Measurements from ENCODE around the gene THAP12.

THAP12 gene

GRCh38 chr11:76347466-76347865, 33.5 kb downstream of the THAP12 start:
- H2BK120ac ChIP-seq (ENCODE audit: insufficient read depth, low read length, poor library complexity), result no peak overlapping the region
- no CpG with 5 or more reads among the region's 2 CpGs for WGBS (ENCODE audit: extremely low coverage, insufficient coverage, insufficient read length)
- DNase-seq, result no peak

DNA sequence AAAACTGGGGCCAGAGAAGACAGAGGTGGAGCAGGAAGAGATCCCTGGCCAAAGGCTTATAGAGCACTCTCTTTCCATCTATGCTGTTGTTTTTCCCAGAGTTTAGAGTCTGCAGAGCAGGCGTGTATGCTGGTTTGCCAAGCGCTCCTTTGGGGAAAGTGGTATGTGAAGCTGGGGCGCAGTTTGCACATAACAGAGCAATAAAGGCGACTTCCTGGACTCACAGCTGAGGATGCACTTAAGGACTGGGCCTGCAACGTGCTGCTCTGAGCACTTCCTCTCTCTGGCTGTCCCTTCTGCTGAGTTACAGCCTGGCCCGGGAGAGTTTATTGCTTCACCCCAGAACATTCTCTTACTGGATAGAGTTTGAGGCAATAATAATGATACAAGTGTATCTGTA, 41.7 kb downstream of the THAP12 start:
- Histone ChIP-seq H3K18ac (ENCODE audit: low read length) (no peak overlapping the region), H3K14ac (ENCODE audit: low read length) (no peak overlapping the region), H3K9ac (ENCODE audit: low read length) (no peak overlapping the region), H3K4me1 (ENCODE audit: control insufficient read depth in 1 of 2, insufficient read depth in 2 of 2, low read length in 2 of 2) (no peaks in the 10 kb centered on the region), H3K4ac (ENCODE audit: low read depth, low read length) (no peak overlapping the region), H2AFZ (ENCODE audit: insufficient read depth, low read length, poor library complexity) (no peak overlapping the region), H3K4me3 (ENCODE audit: low read depth, low read length) (no peak overlapping the region), H2BK5ac (ENCODE audit: low read depth, low read length, poor library complexity) (no peak overlapping the region), H2BK120ac (ENCODE audit: insufficient read depth, low read length, poor library complexity) (no peak overlapping the region), H3K9me3 (ENCODE audit: insufficient read depth, low read depth, low read length) (peaks cover 12% of the 10 kb centered on the region), H4K8ac (ENCODE audit: low read depth, low read length) (no peak overlapping the region), H3K23ac (ENCODE audit: low read length) (no peak overlapping the region), H2BK12ac (ENCODE audit: low read length) (no peak overlapping the region), H3K4me2 (ENCODE audit: low read length) (no peak overlapping the region), H3K36me3 (ENCODE audit: control insufficient read depth in 1 of 2, insufficient read depth in 2 of 2, low read length in 2 of 2) (no peaks in the 10 kb centered on the region), H3K27ac (ENCODE audit: low read depth, low read length) (no peak overlapping the region), H4K12ac (ENCODE audit: low read depth, low read length) (no peak overlapping the region), H3K79me1 (ENCODE audit: low read length) (no peaks in the 10 kb centered on the region), H4K91ac (ENCODE audit: low read depth, low read length) (no peak overlapping the region), H3K79me2 (ENCODE audit: control insufficient read depth, insufficient read depth, low read length, poor library complexity) (no peaks in the 10 kb centered on the region), H3K27me3 (ENCODE audit: insufficient read depth, low read length) (no peaks in the 10 kb centered on the region), H2AK5ac (ENCODE audit: low read length) (no peak overlapping the region)
- no peak for DNase-seq
- no CpG with 5 or more reads among the region's 6 CpGs for WGBS (ENCODE audit: extremely low coverage, insufficient coverage, insufficient read length)

More at GRCh38 chr11:76347466-76347865, 33.5 kb downstream of the THAP12 start:
- H4K91ac ChIP-seq (ENCODE audit: low read depth, low read length), result no peak overlapping the region
- no peak overlapping the region for H2AK5ac ChIP-seq (ENCODE audit: low read length)
- no peak overlapping the region for H2BK5ac ChIP-seq (ENCODE audit: low read depth, low read length, poor library complexity)
- H3K4me1 ChIP-seq (ENCODE audit: control insufficient read depth in 1 of 2, insufficient read depth in 2 of 2, low read length in 2 of 2), result no peaks in the 10 kb centered on the region
- peaks cover 0 to 2% of the 10 kb centered on the region in 2 experiments for H3K36me3 ChIP-seq (ENCODE audit: control insufficient read depth in 1 of 2, insufficient read depth in 2 of 2, low read length in 2 of 2)
- no peaks in the 10 kb centered on the region for H3K79me2 ChIP-seq (ENCODE audit: control insufficient read depth, insufficient read depth, low read length, poor library complexity)
- H3K27me3 ChIP-seq (ENCODE audit: insufficient read depth, low read length), result no peaks in the 10 kb centered on the region
- H4K8ac ChIP-seq (ENCODE audit: low read depth, low read length), result no peak overlapping the region
- H3K14ac ChIP-seq (ENCODE audit: low read length), result no peak overlapping the region
- no peak overlapping the region for H2AFZ ChIP-seq (ENCODE audit: insufficient read depth, low read length, poor library complexity)
- no peak overlapping the region for H4K12ac ChIP-seq (ENCODE audit: low read depth, low read length)
- no peak overlapping the region for H3K9ac ChIP-seq (ENCODE audit: low read length)
- H3K9me3 ChIP-seq (ENCODE audit: insufficient read depth, low read depth, low read length), result peaks cover 2% of the 10 kb centered on the region
- no peak overlapping the region for H3K4ac ChIP-seq (ENCODE audit: low read depth, low read length)
- H3K18ac ChIP-seq (ENCODE audit: low read length), result no peak overlapping the region
- H3K4me2 ChIP-seq (ENCODE audit: low read length), result no peak overlapping the region
- no peak overlapping the region for H2BK12ac ChIP-seq (ENCODE audit: low read length)
- H3K4me3 ChIP-seq (ENCODE audit: low read depth, low read length), result no peak overlapping the region
- H3K27ac ChIP-seq (ENCODE audit: low read depth, low read length), result no peak overlapping the region
- H3K23ac ChIP-seq (ENCODE audit: low read length), result no peak overlapping the region
- H3K79me1 ChIP-seq (ENCODE audit: low read length), result no peaks in the 10 kb centered on the region

- Histone ChIP-seq H3K9me3 (ENCODE audit: insufficient read depth, low read depth, low read length) (peaks cover 15% of the 10 kb centered on the region), H2BK5ac (ENCODE audit: low read depth, low read length, poor library complexity) (no peak overlapping the region), H3K14ac (ENCODE audit: low read length) (no peak overlapping the region), H2AK5ac (ENCODE audit: low read length) (no peak overlapping the region), H2BK12ac (ENCODE audit: low read length) (no peak overlapping the region), H3K79me1 (ENCODE audit: low read length) (no peaks in the 10 kb centered on the region), H4K91ac (ENCODE audit: low read depth, low read length) (no peak overlapping the region), H3K9ac (ENCODE audit: low read length) (no peak overlapping the region), H4K12ac (ENCODE audit: low read depth, low read length) (no peak overlapping the region), H3K4ac (ENCODE audit: low read depth, low read length) (no peak overlapping the region), H2BK120ac (ENCODE audit: insufficient read depth, low read length, poor library complexity) (no peak overlapping the region), H3K79me2 (ENCODE audit: control insufficient read depth, insufficient read depth, low read length, poor library complexity) (no peaks in the 10 kb centered on the region), H3K36me3 (ENCODE audit: control insufficient read depth in 1 of 2, insufficient read depth in 2 of 2, low read length in 2 of 2) (no peaks in the 10 kb centered on the region), H3K27me3 (ENCODE audit: insufficient read depth, low read length) (no peaks in the 10 kb centered on the region), H3K23ac (ENCODE audit: low read length) (no peak overlapping the region), H3K27ac (ENCODE audit: low read depth, low read length) (no peak overlapping the region), H3K18ac (ENCODE audit: low read length) (no peak overlapping the region), H3K4me2 (ENCODE audit: low read length) (no peak overlapping the region), H3K4me1 (ENCODE audit: control insufficient read depth in 1 of 2, insufficient read depth in 2 of 2, low read length in 2 of 2) (no peaks in the 10 kb centered on the region), H3K4me3 (ENCODE audit: low read depth, low read length) (no peak overlapping the region), H4K8ac (ENCODE audit: low read depth, low read length) (no peak overlapping the region), H2AFZ (ENCODE audit: insufficient read depth, low read length, poor library complexity) (no peak overlapping the region)
- DNase-seq, result no peak
- WGBS (ENCODE audit: extremely low coverage, insufficient coverage, insufficient read length), result no CpG with 5 or more reads among the region's 4 CpGs
Observed at GRCh38 chr11:76337923-76338322, 43.0 kb downstream of the THAP12 start.

DNA sequence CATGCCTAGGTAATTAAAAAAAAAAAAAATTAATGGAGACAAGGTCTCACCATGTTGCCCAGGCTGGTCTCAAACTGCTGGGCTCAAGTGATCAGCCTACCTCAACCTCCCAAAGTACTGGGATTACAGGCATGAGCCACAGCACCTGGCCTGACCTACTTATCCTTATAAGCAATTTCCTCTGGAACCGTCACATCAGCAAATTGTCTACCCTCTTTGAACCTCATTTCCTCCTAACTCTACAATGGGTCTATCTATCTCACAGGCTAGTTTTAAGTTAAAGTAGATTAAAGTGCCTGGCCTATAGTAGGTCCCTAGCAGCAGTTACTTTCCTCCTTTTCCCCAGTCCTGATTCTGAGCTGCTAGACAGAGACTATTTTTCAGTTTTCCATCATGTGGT, 43.5 kb downstream of the THAP12 start:
- Histone ChIP-seq H3K4ac (ENCODE audit: low read depth, low read length) (no peak overlapping the region), H3K79me1 (ENCODE audit: low read length) (no peaks in the 10 kb centered on the region), H3K27ac (ENCODE audit: low read depth, low read length) (no peak overlapping the region), H2AFZ (ENCODE audit: insufficient read depth, low read length, poor library complexity) (no peak overlapping the region), H2AK5ac (ENCODE audit: low read length) (no peak overlapping the region), H3K4me3 (ENCODE audit: low read depth, low read length) (no peak overlapping the region), H4K12ac (ENCODE audit: low read depth, low read length) (no peak overlapping the region), H4K91ac (ENCODE audit: low read depth, low read length) (no peak overlapping the region), H3K23ac (ENCODE audit: low read length) (no peak overlapping the region), H3K9me3 (ENCODE audit: insufficient read depth, low read depth, low read length) (peaks cover 15% of the 10 kb centered on the region), H4K8ac (ENCODE audit: low read depth, low read length) (no peak overlapping the region), H3K36me3 (ENCODE audit: control insufficient read depth in 1 of 2, insufficient read depth in 2 of 2, low read length in 2 of 2) (no peaks in the 10 kb centered on the region), H3K18ac (ENCODE audit: low read length) (no peak overlapping the region), H2BK12ac (ENCODE audit: low read length) (no peak overlapping the region), H3K14ac (ENCODE audit: low read length) (no peak overlapping the region), H3K4me1 (ENCODE audit: control insufficient read depth in 1 of 2, insufficient read depth in 2 of 2, low read length in 2 of 2) (no peaks in the 10 kb centered on the region), H3K4me2 (ENCODE audit: low read length) (no peak overlapping the region), H2BK120ac (ENCODE audit: insufficient read depth, low read length, poor library complexity) (no peak overlapping the region), H2BK5ac (ENCODE audit: low read depth, low read length, poor library complexity) (no peak overlapping the region), H3K9ac (ENCODE audit: low read length) (no peak overlapping the region), H3K79me2 (ENCODE audit: control insufficient read depth, insufficient read depth, low read length, poor library complexity) (no peaks in the 10 kb centered on the region), H3K27me3 (ENCODE audit: insufficient read depth, low read length) (no peaks in the 10 kb centered on the region)
- DNase-seq, result no peak
- WGBS (ENCODE audit: extremely low coverage, insufficient coverage, insufficient read length), result no CpG with 5 or more reads among the region's 1 CpG
